Measurements from ENCODE around the gene DNTTIP2. TPM values are rescaled to one million over a fixed set of nuclear protein-coding genes. Genes with fewer than 3 reads are reported as not detected.
"Not testable (repeated sequence)": the region's sequence is repeated elsewhere in the genome, so short reads cannot be mapped to it uniquely, and the experiment has no call there.

The DNTTIP2 gene, protein sequence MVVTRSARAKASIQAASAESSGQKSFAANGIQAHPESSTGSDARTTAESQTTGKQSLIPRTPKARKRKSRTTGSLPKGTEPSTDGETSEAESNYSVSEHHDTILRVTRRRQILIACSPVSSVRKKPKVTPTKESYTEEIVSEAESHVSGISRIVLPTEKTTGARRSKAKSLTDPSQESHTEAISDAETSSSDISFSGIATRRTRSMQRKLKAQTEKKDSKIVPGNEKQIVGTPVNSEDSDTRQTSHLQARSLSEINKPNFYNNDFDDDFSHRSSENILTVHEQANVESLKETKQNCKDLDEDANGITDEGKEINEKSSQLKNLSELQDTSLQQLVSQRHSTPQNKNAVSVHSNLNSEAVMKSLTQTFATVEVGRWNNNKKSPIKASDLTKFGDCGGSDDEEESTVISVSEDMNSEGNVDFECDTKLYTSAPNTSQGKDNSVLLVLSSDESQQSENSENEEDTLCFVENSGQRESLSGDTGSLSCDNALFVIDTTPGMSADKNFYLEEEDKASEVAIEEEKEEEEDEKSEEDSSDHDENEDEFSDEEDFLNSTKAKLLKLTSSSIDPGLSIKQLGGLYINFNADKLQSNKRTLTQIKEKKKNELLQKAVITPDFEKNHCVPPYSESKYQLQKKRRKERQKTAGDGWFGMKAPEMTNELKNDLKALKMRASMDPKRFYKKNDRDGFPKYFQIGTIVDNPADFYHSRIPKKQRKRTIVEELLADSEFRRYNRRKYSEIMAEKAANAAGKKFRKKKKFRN
- 20.8 TPM for total RNA-seq

GRCh38 chr1:93878889-93879586 is at the start of gene DNTTIP2:
Gene DNTTIP2 (minus strand): TSS chr1:93879206. CDS start chr1:93879148, 58 bp downstream.
- DNase-seq (ENCODE audit: low spot score in 2 of 2) (peak; percentile 73 to 87), FAIRE-seq (no peak)

- FAIRE-seq (no peak), DNase-seq (ENCODE audit: low spot score in 2 of 2) (no peak)
These were observed 46.2 kb upstream of the DNTTIP2 start for GRCh38 chr1:93925206-93925605.

DNA sequence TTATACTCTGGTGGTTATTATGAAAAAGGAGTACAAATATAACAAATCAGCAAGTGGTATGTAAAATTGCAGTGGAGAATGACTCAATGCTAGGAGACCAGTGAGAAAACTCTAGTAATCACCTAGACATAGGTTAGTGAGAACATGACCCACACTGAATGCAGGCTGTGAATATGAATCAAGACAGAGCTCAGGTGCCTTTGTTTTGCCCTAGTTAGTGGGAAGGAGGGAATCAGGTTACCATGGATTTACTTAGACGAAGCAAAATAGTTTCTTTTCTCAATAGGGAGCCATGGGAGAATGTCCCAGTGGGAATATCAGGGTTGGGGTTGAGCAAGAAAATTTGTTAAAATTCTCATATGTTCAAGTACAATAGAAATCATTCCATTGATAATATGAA is 40.8 kb upstream of the DNTTIP2 start:
- FAIRE-seq (no peak), DNase-seq (ENCODE audit: low spot score in 2 of 2) (no peak)

DNA sequence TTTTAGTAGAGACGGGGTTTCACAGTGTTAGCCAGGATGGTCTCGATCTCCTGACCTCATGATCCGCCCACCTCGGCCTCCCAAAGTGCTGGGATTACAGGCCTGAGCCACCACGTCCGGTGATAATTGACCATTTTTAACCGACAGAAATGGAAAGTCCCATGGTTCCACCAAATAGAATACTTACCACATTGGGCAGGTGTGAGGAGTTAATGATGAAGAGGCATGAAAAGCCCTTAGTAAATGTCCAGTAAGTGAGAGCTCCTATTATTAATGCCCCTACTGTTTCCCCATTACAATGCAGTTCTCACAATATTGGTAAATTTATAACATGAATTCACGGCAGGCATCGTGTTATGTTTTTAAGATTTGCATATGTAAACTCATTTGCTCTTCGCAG is 38.3 kb upstream of the DNTTIP2 start:
- no peak for FAIRE-seq
- DNase-seq (ENCODE audit: low spot score in 2 of 2): no peak

- DNase-seq (ENCODE audit: low spot score in 2 of 2); FAIRE-seq: not testable (repeated sequence)
These were observed 31.9 kb upstream of the DNTTIP2 start for GRCh38 chr1:93910880-93911279.

DNA sequence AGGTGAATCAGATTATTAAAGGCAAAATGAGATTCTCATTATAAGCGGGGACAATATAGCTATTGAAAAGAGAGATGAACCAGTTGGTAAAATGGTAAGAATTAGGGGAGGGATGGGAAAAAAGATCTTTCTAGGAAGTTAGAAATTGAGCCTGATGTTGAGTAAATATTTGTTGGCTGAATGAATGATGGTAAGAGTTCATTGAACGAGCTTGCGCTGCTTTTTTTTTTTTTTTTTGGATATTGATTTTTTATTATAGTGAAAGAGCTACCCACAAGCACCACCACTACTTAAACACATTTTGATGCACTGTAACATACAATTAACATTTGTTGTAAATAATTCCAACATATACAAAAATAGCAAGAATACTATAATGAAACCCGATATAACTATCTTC is 31.3 kb upstream of the DNTTIP2 start:
- no peak for DNase-seq (ENCODE audit: low spot score in 2 of 2)
- no peak for FAIRE-seq

- FAIRE-seq (no peak), DNase-seq (ENCODE audit: low spot score in 2 of 2) (peak; percentile 92 to 93)
These were observed 30.4 kb upstream of the DNTTIP2 start, which contains the start of gene GCLM for GRCh38 chr1:93909146-93910050. Gene GCLM (minus strand): TSS chr1:93909430. CDS start chr1:93909163, 267 bp downstream.

- peak in 1 of 2 donors; percentile 39 for DNase-seq (ENCODE audit: low spot score in 2 of 2)
These were observed 29.6 kb upstream of the DNTTIP2 start for GRCh38 chr1:93908394-93909145.

DNA sequence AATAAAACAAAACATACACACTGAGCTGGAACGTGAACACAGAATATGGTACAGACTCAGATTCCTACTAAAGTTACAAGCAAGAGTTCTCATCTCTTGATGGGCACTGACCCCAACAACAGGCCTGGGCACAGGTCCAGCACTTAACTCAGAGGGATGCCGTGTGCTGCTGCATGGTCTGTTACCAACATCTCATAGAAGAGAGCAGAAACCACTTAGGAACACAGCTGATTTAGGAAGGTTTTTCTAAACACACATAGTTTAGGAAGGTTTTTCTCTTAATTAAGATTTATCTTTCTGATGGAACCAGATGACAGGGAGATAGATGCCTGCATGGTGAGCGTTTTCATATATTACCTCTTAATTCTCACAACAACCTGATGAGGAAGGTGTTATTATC is 28.7 kb upstream of the DNTTIP2 start:
- DNase-seq (ENCODE audit: low spot score in 2 of 2) (no peak), FAIRE-seq (no peak)

More at GRCh38 chr1:93908394-93909145, 29.6 kb upstream of the DNTTIP2 start:
- no peak for FAIRE-seq

- no peak for DNase-seq (ENCODE audit: low spot score in 2 of 2)
- FAIRE-seq: no peak
These were observed 27.5 kb upstream of the DNTTIP2 start for GRCh38 chr1:93906480-93906879.

DNA sequence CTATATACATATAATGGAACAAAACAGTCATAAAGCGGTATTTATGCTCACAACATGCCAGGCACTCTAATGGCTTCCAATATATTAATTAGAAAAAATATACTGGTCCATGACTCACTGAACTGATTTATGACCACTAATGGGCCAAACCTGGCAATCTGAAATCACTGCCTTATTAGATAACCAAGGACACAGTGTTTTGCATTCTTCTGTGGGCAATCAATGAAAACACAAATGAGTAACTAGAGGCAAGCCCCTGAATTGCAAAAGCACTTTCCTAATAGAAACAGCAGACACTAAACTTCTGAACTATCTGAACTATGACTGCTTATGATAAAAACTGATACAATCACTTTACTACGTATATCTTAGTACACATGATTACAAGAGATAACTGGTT is 26.7 kb upstream of the DNTTIP2 start:
- DNase-seq (ENCODE audit: low spot score in 2 of 2) (no peak), FAIRE-seq (no peak)

GRCh38 chr1:93905051-93905450 is 26.0 kb upstream of the DNTTIP2 start:
- FAIRE-seq (no peak), DNase-seq (ENCODE audit: low spot score in 2 of 2) (no peak)

- FAIRE-seq: no peak
- DNase-seq (ENCODE audit: low spot score in 2 of 2): no peak
These were observed 25.2 kb upstream of the DNTTIP2 start for GRCh38 chr1:93904228-93904627.

DNA sequence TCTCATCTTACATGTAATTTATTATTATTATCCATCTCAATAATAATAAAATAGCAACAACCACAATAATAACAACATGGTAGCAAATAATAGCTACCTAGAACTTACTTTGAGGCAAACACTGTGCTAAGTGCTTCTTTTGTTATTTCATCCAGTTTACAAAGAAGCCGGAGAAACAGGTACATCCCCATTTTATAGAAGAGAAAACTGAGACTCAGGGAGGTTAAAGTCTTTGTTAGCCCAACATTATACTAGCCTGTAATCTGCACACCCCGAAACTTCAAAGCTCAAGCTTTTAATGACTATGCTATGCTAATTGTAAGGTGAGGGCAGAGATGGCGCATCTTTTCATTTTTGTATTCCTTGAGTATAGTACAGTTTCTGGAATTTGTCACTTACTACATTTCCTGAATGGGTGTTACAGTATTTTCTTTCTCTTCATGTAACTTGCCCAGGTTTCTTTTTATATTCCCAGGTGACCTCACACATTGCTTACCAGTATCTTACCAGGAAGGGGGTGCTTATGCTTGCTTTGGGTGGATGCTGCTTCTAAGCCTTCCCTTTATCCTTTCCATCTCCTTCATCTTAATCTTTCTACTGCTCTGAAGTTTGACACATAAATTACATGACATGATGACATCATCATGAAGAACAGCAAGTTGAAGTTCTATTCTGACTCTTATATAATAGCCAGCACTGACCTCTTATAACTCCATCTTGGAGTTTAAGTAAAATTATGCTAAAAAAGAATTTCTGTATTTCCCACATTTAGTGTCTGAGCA is 21.9 kb upstream of the DNTTIP2 start:
- no peak for FAIRE-seq
- no peak for DNase-seq (ENCODE audit: low spot score in 2 of 2)

- FAIRE-seq (no peak), DNase-seq (ENCODE audit: low spot score in 2 of 2) (no peak)
These were observed 20.7 kb upstream of the DNTTIP2 start for GRCh38 chr1:93899543-93900207.

GRCh38 chr1:93888900-93889299 is 9.9 kb upstream of the DNTTIP2 start:
- DNase-seq (ENCODE audit: low spot score in 2 of 2) (no peak), FAIRE-seq (no peak)

DNA sequence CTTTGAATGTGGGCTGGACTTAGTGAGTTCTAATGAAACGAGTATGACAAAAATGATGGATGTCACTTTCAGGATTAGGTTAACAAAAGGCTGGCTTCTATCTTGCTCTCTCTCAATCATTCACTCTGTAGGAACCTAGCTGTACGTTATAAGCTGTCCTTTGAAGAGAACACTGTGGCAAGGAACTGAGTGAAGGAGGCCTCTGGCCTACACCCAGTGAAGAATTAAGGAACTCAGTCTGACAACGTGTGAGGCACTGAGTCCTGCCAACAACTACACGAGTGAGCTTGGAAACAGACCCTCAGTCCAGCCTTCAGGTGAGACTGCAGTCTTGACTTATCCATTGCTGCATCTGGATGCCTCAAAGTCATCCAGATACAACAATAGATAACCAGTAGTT is 3.3 kb upstream of the DNTTIP2 start:
- no peak for FAIRE-seq
- no peak for DNase-seq (ENCODE audit: low spot score in 2 of 2)

GRCh38 chr1:93880731-93881130 is 1.7 kb upstream of the DNTTIP2 start:
- FAIRE-seq (no peak), DNase-seq (ENCODE audit: low spot score in 2 of 2) (no peak)
